Lower leg skin (tissue), 4 donors: ENCODE results near the gene MYNN. TPM values are rescaled to one million over a fixed set of nuclear protein-coding genes. Genes with fewer than 3 reads are reported as not detected.
A peak's percentile ranks its signal among the peaks of the same experiment; 100 is the strongest.

Experiments
- DNase-seq, 2 donors: peaks; one replicate each; pipeline ENCODE4 v3.0.0-alpha.2; 2019; ENCODE audit warnings: low spot score in 2 of 2
- H3K4me3 ChIP-seq: fragments of 200-600 bp; sonication (generic); 2 replicates; pipeline ENCODE4 v1.5.1; 2017; ENCODE audit warnings: mild to moderate bottlenecking, low read depth; ENCODE audit not compliant: poor library complexity, severe bottlenecking
- CTCF ChIP-seq, 3 donors: fragments of 450-650 bp; IDR thresholded peaks; one replicate each; pipeline ENCODE4 v1.5.1; 2016; ENCODE audit warnings: antibody characterized with exemption in 3 of 3, mild to moderate bottlenecking in 3 of 3, moderate library complexity in 2 of 3
- POLR2A ChIP-seq, 2 donors: fragments of 450-650 bp; IDR thresholded peaks; one replicate each; pipeline ENCODE4 v1.6.1; 2016 to 2017; ENCODE audit warnings: antibody characterized with exemption in 2 of 2, mild to moderate bottlenecking in 1 of 2, moderate library complexity in 1 of 2
- WGBS, 2 donors: methylation state at CpG; one replicate each; pipeline ENCODE4 v1.1.5; 2018; 5-methylcytosine and 5-hydroxymethylcytosine counted together
- intact Hi-C: fragments of 100-400 bp; cut with DNase I; formaldehyde crosslinking; loops from one replicate; pipeline ENCODE4 v1.15.0; 2023; ENCODE audit warnings: low total_unique reads
- total RNA-seq, 4 donors: library from RNA; depleted of rRNA; stranded (reverse); fragments of >200 nt; gene quantifications; one replicate each; pipeline ENCODE4 v1.1.0, GENCODE V29; 2016

MYNN gene
- total RNA-seq, 4 donors from 2014 or later: 13.2 to 16.6 (median 14.8) TPM

GRCh38 chr3:169772305-169772896 is 795 bp upstream of the MYNN start:
- intact Hi-C loops: no loop called here
- H3K4me3 ChIP-seq: peak overlapping the region; percentile 95
- 0% methylated on average over 15 of the region's 15 CpGs for WGBS, 2 donors
- DNase-seq: no peak
- no peak for TF ChIP-seq POLR2A (IDR thresholded peaks at IDR 0.05)
- TF ChIP-seq CTCF (IDR thresholded peaks at IDR 0.05): no peak

- TF ChIP-seq POLR2A (IDR thresholded peaks at IDR 0.05): no peak
- WGBS, 2 donors: 31 to 43% methylated on average over 5 of the region's 5 CpGs
- intact Hi-C loops: loop anchor here (2.0 kb wide), 1 partner anchor 193 kb away; the partner anchor contains the start of gene SEC62
- no peak overlapping the region for H3K4me3 ChIP-seq
- DNase-seq: no peak
Measured at GRCh38 chr3:169774186-169774585, 990 bp downstream of the MYNN start.

- intact Hi-C loops: no loop called here
- H3K4me3 ChIP-seq: no peak overlapping the region
- 73 to 89% methylated on average over 4 of the region's 4 CpGs for WGBS, 2 donors
- TF ChIP-seq POLR2A (IDR thresholded peaks at IDR 0.05): no peak
- no peak for TF ChIP-seq CTCF (IDR thresholded peaks at IDR 0.05)
- DNase-seq: no peak
Measured at GRCh38 chr3:169777822-169778221, 4.6 kb downstream of the MYNN start.

GRCh38 chr3:169780742-169781141 is 7.5 kb downstream of the MYNN start:
- TF ChIP-seq CTCF (IDR thresholded peaks at IDR 0.05) (no peak), POLR2A (IDR thresholded peaks at IDR 0.05) (no peak)
- intact Hi-C loops: no loop called here
- H3K4me3 ChIP-seq: no peak overlapping the region
- WGBS, 2 donors: 58 to 64% methylated on average over 2 of the region's 2 CpGs
- DNase-seq: no peak

- no peak overlapping the region for H3K4me3 ChIP-seq
- WGBS, 2 donors: 86 to 87% methylated on average over 4 of the region's 4 CpGs
- intact Hi-C loops: no loop called here
- DNase-seq: no peak
- no peak for TF ChIP-seq CTCF (IDR thresholded peaks at IDR 0.05)
- TF ChIP-seq POLR2A (IDR thresholded peaks at IDR 0.05): no peak
Measured at GRCh38 chr3:169781209-169781855, 8.1 kb downstream of the MYNN start.

- DNase-seq: no peak
- intact Hi-C loops: no loop called here
- H3K4me3 ChIP-seq: no peak overlapping the region
- no peak for TF ChIP-seq POLR2A (IDR thresholded peaks at IDR 0.05)
- TF ChIP-seq CTCF (IDR thresholded peaks at IDR 0.05): no peak
- 95 to 97% methylated on average over 4 of the region's 4 CpGs for WGBS, 2 donors
Measured at GRCh38 chr3:169787120-169787519, 13.9 kb downstream of the MYNN start.
